HepG2 (cell line): ENCODE results near the gene SH2D6. TPM values are rescaled to one million over a fixed set of nuclear protein-coding genes. Genes with fewer than 3 reads are reported as not detected.

Source experiments
- FOXC1 ChIP-seq: sonication (generic); formaldehyde crosslinking; IDR thresholded peaks from 2 replicates; pipeline ENCODE4 v1.8.0; 2022; ENCODE audit warnings: mild to moderate bottlenecking, missing genetic modification reagents, borderline replicate concordance
- FOXO1 ChIP-seq: sonication (generic); formaldehyde crosslinking; IDR thresholded peaks from 2 replicates; pipeline ENCODE4 v1.4.0; 2020; ENCODE audit warnings: missing genetic modification reagents
- GLMP ChIP-seq: sonication (generic); formaldehyde crosslinking; IDR thresholded peaks from 2 replicates; pipeline ENCODE4 v1.9.0; 2021; ENCODE audit warnings: missing genetic modification reagents, mild to moderate bottlenecking, borderline replicate concordance
- HOXA7 ChIP-seq: sonication (generic); formaldehyde crosslinking; IDR thresholded peaks from 2 replicates; pipeline ENCODE4 v1.8.1; 2022; ENCODE audit warnings: mild to moderate bottlenecking, missing genetic modification reagents, moderate library complexity
- HOXD1 ChIP-seq: sonication (generic); formaldehyde crosslinking; IDR thresholded peaks from 2 replicates; pipeline ENCODE4 v1.5.0; 2020; ENCODE audit warnings: missing genetic modification reagents
- MTF2 ChIP-seq: sonication (generic); formaldehyde crosslinking; IDR thresholded peaks from 2 replicates; pipeline ENCODE4 v1.5.0; 2020; ENCODE audit warnings: missing genetic modification reagents, borderline replicate concordance
- NFKB2 ChIP-seq: sonication (generic); formaldehyde crosslinking; IDR thresholded peaks from 2 replicates; pipeline ENCODE4 v1.4.0; 2020; ENCODE audit warnings: missing genetic modification reagents, borderline replicate concordance
- SOX6 ChIP-seq, 2 experiments: fragments of 450-650 bp in 1 of 2; sonication (generic) in 1 of 2; formaldehyde crosslinking in 1 of 2; IDR thresholded peaks; 2 replicates each; pipeline versions ENCODE4 v1.4.0 to v1.6.1; 2017 to 2020; ENCODE audit warnings: antibody characterized with exemption in 1 of 2, mild to moderate bottlenecking in 1 of 2, missing genetic modification reagents in 1 of 2
- SP2 ChIP-seq: sonication (generic); formaldehyde crosslinking; IDR thresholded peaks from 2 replicates; pipeline ENCODE4 v1.5.1; 2020; ENCODE audit warnings: mild to moderate bottlenecking, missing genetic modification reagents
- TOE1 ChIP-seq: sonication (generic); formaldehyde crosslinking; IDR thresholded peaks from 2 replicates; pipeline ENCODE4 v1.4.0; 2020; ENCODE audit warnings: mild to moderate bottlenecking, missing genetic modification reagents
- ZBTB33 ChIP-seq: sonication (generic); formaldehyde crosslinking; IDR thresholded peaks from 2 replicates; pipeline ENCODE4 v1.4.0; 2020; ENCODE audit warnings: missing genetic modification reagents
- ZEB1 ChIP-seq: IDR thresholded peaks from 2 replicates; pipeline ENCODE4 v1.6.1; 2012; ENCODE audit warnings: mild to moderate bottlenecking, low read depth, inconsistent platforms; ENCODE audit not compliant: insufficient replicate concordance
- ZNF256 ChIP-seq: sonication (generic); formaldehyde crosslinking; conservative IDR thresholded peaks from 2 replicates; pipeline ENCODE4 v1.4.0; 2020; ENCODE audit warnings: missing genetic modification reagents
- ZNF260 ChIP-seq: sonication (generic); formaldehyde crosslinking; IDR thresholded peaks from 2 replicates; pipeline ENCODE4 v1.4.0; 2020; ENCODE audit warnings: missing genetic modification reagents, low read depth, mild to moderate bottlenecking, borderline replicate concordance
- ZNF30 ChIP-seq: sonication (generic); formaldehyde crosslinking; IDR thresholded peaks from 2 replicates; pipeline ENCODE4 v1.5.0; 2020; ENCODE audit warnings: mild to moderate bottlenecking, missing genetic modification reagents
- ZNF431 ChIP-seq: sonication (generic); formaldehyde crosslinking; IDR thresholded peaks from 2 replicates; pipeline ENCODE4 v1.9.0; 2022; ENCODE audit warnings: missing genetic modification reagents, low read depth, mild to moderate bottlenecking, borderline replicate concordance
- ZNF660 ChIP-seq: sonication (generic); formaldehyde crosslinking; IDR thresholded peaks from 2 replicates; pipeline ENCODE4 v1.5.1; 2020; ENCODE audit warnings: mild to moderate bottlenecking, low read depth, missing genetic modification reagents, borderline replicate concordance
- polyA plus RNA-seq, 8 experiments: library from polyadenylated mRNA; depleted of rRNA in 3 of 8; stranded (reverse) in 7 of 8; unstranded in 1 of 8; fragments of >200 nt; fragmentation: Illumina TruSeq in 4 of 8; extraction: Trizol in 4 of 8; gene quantifications; 2 replicates each; pipeline versions ENCODE4 v1.2.1 to v1.2.3, GENCODE V29; 2011 to 2016; ENCODE audit warnings: low read depth in 4 of 8, missing spikeins in 1 of 8, mixed read lengths in 1 of 8; ENCODE audit not compliant: insufficient read depth in 1 of 8
- total RNA-seq, 5 experiments: library from RNA; depleted of rRNA; stranded (reverse); fragments of >200 nt; fragmentation: Illumina TruSeq; extraction: Trizol; gene quantifications; 2 replicates each; pipeline ENCODE4 v1.2.3, GENCODE V29; 2016; ENCODE audit warnings: low read depth in 1 of 5
- TF ChIP-seq, protein P1 (sequence below): sonication (generic); formaldehyde crosslinking; IDR thresholded peaks from 2 replicates; pipeline ENCODE4 v1.5.1; 2020; ENCODE audit warnings: mild to moderate bottlenecking, missing genetic modification reagents, moderate library complexity
- TF ChIP-seq, protein P2 (sequence below): sonication (generic); formaldehyde crosslinking; IDR thresholded peaks from 2 replicates; pipeline ENCODE4 v1.5.1; 2020; ENCODE audit warnings: missing genetic modification reagents, mild to moderate bottlenecking, borderline replicate concordance

SH2D6 gene
- total and polyA plus RNA-seq, 2 of the 13 experiments (the other 11 are each of a cell fraction or from before 2014, with no cell fraction given): 0.11 to 0.26 TPM

GRCh38 chr2:85470850-85471800 is 52.6 kb downstream of the SH2D6 start (continued):
- TF ChIP-seq ZBTB33 (CRISPR knock-in tag) (no peak), ZNF660 (CRISPR knock-in tag) (no peak), ZNF431 (CRISPR knock-in tag) (0 out of 2 replicates have a peak, but pooled peaks have one; percentile 36), ZNF30 (CRISPR knock-in tag) (no peak), SP2 (CRISPR knock-in tag) (no peak), TOE1 (CRISPR knock-in tag) (no peak), FOXC1 (peak; percentile 71; the same call in 1 of the 2 replicates), ZEB1 (peak; percentile 6), HOXD1 (CRISPR knock-in tag) (peak; percentile 99), GLMP (CRISPR knock-in tag) (no peak), ZNF260 (CRISPR knock-in tag) (no peak), FOXO1 (peak; percentile 77), ZNF256 (CRISPR knock-in tag) (no peak), MTF2 (CRISPR knock-in tag) (no peak), HOXA7 (no peak), NFKB2 (no peak), SOX6 (IDR thresholded peaks at IDR 0.05) (no peak), SOX6 (CRISPR knock-in tag; IDR thresholded peaks at IDR 0.05) (peak; percentile 79)
- TF ChIP-seq, protein P1, sequence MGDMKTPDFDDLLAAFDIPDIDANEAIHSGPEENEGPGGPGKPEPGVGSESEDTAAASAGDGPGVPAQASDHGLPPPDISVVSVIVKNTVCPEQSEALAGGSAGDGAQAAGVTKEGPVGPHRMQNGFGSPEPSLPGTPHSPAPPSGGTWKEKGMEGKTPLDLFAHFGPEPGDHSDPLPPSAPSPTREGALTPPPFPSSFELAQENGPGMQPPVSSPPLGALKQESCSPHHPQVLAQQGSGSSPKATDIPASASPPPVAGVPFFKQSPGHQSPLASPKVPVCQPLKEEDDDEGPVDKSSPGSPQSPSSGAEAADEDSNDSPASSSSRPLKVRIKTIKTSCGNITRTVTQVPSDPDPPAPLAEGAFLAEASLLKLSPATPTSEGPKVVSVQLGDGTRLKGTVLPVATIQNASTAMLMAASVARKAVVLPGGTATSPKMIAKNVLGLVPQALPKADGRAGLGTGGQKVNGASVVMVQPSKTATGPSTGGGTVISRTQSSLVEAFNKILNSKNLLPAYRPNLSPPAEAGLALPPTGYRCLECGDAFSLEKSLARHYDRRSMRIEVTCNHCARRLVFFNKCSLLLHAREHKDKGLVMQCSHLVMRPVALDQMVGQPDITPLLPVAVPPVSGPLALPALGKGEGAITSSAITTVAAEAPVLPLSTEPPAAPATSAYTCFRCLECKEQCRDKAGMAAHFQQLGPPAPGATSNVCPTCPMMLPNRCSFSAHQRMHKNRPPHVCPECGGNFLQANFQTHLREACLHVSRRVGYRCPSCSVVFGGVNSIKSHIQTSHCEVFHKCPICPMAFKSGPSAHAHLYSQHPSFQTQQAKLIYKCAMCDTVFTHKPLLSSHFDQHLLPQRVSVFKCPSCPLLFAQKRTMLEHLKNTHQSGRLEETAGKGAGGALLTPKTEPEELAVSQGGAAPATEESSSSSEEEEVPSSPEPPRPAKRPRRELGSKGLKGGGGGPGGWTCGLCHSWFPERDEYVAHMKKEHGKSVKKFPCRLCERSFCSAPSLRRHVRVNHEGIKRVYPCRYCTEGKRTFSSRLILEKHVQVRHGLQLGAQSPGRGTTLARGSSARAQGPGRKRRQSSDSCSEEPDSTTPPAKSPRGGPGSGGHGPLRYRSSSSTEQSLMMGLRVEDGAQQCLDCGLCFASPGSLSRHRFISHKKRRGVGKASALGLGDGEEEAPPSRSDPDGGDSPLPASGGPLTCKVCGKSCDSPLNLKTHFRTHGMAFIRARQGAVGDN: peak; percentile 54
- TF ChIP-seq, protein P2, sequence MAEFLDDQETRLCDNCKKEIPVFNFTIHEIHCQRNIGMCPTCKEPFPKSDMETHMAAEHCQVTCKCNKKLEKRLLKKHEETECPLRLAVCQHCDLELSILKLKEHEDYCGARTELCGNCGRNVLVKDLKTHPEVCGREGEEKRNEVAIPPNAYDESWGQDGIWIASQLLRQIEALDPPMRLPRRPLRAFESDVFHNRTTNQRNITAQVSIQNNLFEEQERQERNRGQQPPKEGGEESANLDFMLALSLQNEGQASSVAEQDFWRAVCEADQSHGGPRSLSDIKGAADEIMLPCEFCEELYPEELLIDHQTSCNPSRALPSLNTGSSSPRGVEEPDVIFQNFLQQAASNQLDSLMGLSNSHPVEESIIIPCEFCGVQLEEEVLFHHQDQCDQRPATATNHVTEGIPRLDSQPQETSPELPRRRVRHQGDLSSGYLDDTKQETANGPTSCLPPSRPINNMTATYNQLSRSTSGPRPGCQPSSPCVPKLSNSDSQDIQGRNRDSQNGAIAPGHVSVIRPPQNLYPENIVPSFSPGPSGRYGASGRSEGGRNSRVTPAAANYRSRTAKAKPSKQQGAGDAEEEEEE (CRISPR knock-in tag): no peak
